NCI-H510A (cell line): ENCODE measurements around the gene OR8B3.

Experiments used
- DNase-seq: peaks from one replicate; lab custom pipeline; 2025; lab: John Stamatoyannopoulos, UW

OR8B3 gene

GRCh38 chr11:124359566-124359965, 39.3 kb downstream of the OR8B3 start:
- no peak for DNase-seq

GRCh38 chr11:124346311-124346955, 52.4 kb downstream of the OR8B3 start:
- DNase-seq, result no peak
